ENCODE data around the gene COL4A2.

COL4A2 gene

GRCh38 chr13:110322126-110322827 is 15.2 kb downstream of the COL4A2 start:
- no peak for DNase-seq (ENCODE audit: low read depth in 2 of 2)

GRCh38 chr13:110322828-110323171 is 15.7 kb downstream of the COL4A2 start:
- DNase-seq (ENCODE audit: low read depth in 2 of 2), result no peak

- no peak for DNase-seq (ENCODE audit: low read depth in 2 of 2)
These were observed 16.2 kb downstream of the COL4A2 start for GRCh38 chr13:110323172-110323891.

- DNase-seq (ENCODE audit: low read depth in 2 of 2), result no peak
These were observed 17.1 kb downstream of the COL4A2 start for GRCh38 chr13:110324026-110324749.

GRCh38 chr13:110326263-110326904 is 19.3 kb downstream of the COL4A2 start:
- DNase-seq (ENCODE audit: low read depth in 2 of 2), result no peak

GRCh38 chr13:110327051-110327721 is 20.1 kb downstream of the COL4A2 start:
- DNase-seq (ENCODE audit: low read depth in 2 of 2), result no peak

- DNase-seq (ENCODE audit: low read depth in 2 of 2), result no peak
These were observed 21.5 kb downstream of the COL4A2 start for GRCh38 chr13:110328573-110328972.

- DNase-seq (ENCODE audit: low read depth in 2 of 2), result no peak
These were observed 22.2 kb downstream of the COL4A2 start for GRCh38 chr13:110329258-110329657.

GRCh38 chr13:110329798-110330461 is 22.8 kb downstream of the COL4A2 start:
- DNase-seq (ENCODE audit: low read depth in 2 of 2), result no peak

GRCh38 chr13:110330491-110331011 is 23.5 kb downstream of the COL4A2 start:
- no peak for DNase-seq (ENCODE audit: low read depth in 2 of 2)

GRCh38 chr13:110331362-110331761 is 24.3 kb downstream of the COL4A2 start:
- DNase-seq (ENCODE audit: low read depth in 2 of 2), result no peak

- no peak for DNase-seq (ENCODE audit: low read depth in 2 of 2)
These were observed 25.7 kb downstream of the COL4A2 start for GRCh38 chr13:110332750-110333149.

GRCh38 chr13:110333837-110334236 is 26.8 kb downstream of the COL4A2 start:
- DNase-seq (ENCODE audit: low read depth in 2 of 2), result no peak

- no peak for DNase-seq (ENCODE audit: low read depth in 2 of 2)
These were observed 27.2 kb downstream of the COL4A2 start for GRCh38 chr13:110334256-110334655.

- DNase-seq (ENCODE audit: low read depth in 2 of 2), result no peak
These were observed 27.9 kb downstream of the COL4A2 start for GRCh38 chr13:110334841-110335490.

- no peak for DNase-seq (ENCODE audit: low read depth in 2 of 2)
These were observed 29.0 kb downstream of the COL4A2 start for GRCh38 chr13:110336108-110336507.

GRCh38 chr13:110336681-110337080 is 29.6 kb downstream of the COL4A2 start:
- no peak for DNase-seq (ENCODE audit: low read depth in 2 of 2)

GRCh38 chr13:110337247-110337646 is 30.2 kb downstream of the COL4A2 start:
- DNase-seq (ENCODE audit: low read depth in 2 of 2), result no peak

GRCh38 chr13:110338441-110339101 is 31.5 kb downstream of the COL4A2 start:
- DNase-seq (ENCODE audit: low read depth in 2 of 2), result no peak

- no peak for DNase-seq (ENCODE audit: low read depth in 2 of 2)
These were observed 32.2 kb downstream of the COL4A2 start for GRCh38 chr13:110339263-110339662.
